Measurements from ENCODE around the gene CD44.

- no peak for TF ChIP-seq EP300 (IDR thresholded peaks at IDR 0.05; ENCODE audit: borderline replicate concordance in 1 of 2, low read depth in 1 of 2, low read length in 1 of 2)
- no peak for TF ChIP-seq CTCF (IDR thresholded peaks at IDR 0.05)
- TF ChIP-seq RCOR1 (IDR thresholded peaks at IDR 0.05; ENCODE audit: low read length), result no peak
- TF ChIP-seq YY1 (IDR thresholded peaks at IDR 0.05; ENCODE audit: low read depth), result no peak
- TF ChIP-seq RAD21 (IDR thresholded peaks at IDR 0.05; ENCODE audit: low read length), result no peak
- TF ChIP-seq MAX (IDR thresholded peaks at IDR 0.05; ENCODE audit: low read depth), result no peak
- no peak for TF ChIP-seq TAF1 (IDR thresholded peaks at IDR 0.05; ENCODE audit: borderline replicate concordance, low read depth, low read length)
Observed at GRCh38 chr11:35253237-35253636, 114.3 kb downstream of the CD44 start.
